ENCODE measurements around the gene RCC1.

DNA sequence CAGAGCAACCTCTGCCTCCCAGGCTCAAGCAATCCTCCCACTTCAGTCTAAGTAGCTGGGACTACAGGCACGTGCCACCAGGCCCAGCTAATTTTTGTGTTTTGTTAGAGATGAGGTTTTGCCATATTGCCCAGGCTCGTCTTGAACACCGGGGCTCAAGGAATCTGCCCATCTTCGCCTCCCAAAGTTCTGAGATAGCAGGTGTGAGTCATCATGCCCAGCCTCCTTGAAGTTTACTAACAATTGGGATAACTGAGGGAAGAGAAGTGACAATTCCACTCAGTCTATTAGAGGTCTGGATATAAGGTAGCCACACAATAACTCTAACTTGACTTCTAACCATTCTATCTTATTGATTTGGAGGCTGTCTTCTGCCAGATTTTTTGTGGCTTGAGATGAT is 6.3 kb upstream of the RCC1 start:
- TF ChIP-seq GATA2 (IDR thresholded peaks at IDR 0.05; ENCODE audit: low read depth, low read length) (no peak), GATA3 (IDR thresholded peaks at IDR 0.05; ENCODE audit: low read depth, low read length) (no peak)
